BJ (cell line): ENCODE data around the gene GOT2. TPM values are rescaled to one million over a fixed set of nuclear protein-coding genes. Genes with fewer than 3 reads are reported as not detected.

Source experiments
- CTCF ChIA-PET: fragments of 350-600 bp; formaldehyde crosslinking; extraction: SDS; loops from one replicate; lab custom pipeline; 2021; ENCODE audit warnings: antibody characterized with exemption, inconsistent platforms; lab: Yijun Ruan, JAX
- POLR2A ChIA-PET: fragments of 300-600 bp; sonication (Branson Sonifier 250); formaldehyde crosslinking; extraction: SDS; loops from one replicate; lab custom pipeline; 2021; ENCODE audit warnings: antibody characterized with exemption; lab: Charles Lee
- DNase-seq: peaks from one replicate; pipeline ENCODE4 v3.0.0-alpha.2; 2011; ENCODE audit warnings: low read depth
- H3K27me3 ChIP-seq: 2 replicates; pipeline ENCODE4 v1.6.0; 2011; ENCODE audit warnings: low read length; ENCODE audit not compliant: control insufficient read depth, insufficient read depth
- H3K36me3 ChIP-seq: 2 replicates; pipeline ENCODE4 v1.5.1; 2011; ENCODE audit warnings: low read length; ENCODE audit not compliant: control insufficient read depth, insufficient read depth
- H3K4me3 ChIP-seq: 2 replicates; pipeline ENCODE4 v1.5.1; 2011; ENCODE audit warnings: low read depth, mild to moderate bottlenecking, control low read depth, low read length
- CTCF ChIP-seq: IDR thresholded peaks from 2 replicates; pipeline ENCODE4 v1.5.1; 2011; ENCODE audit warnings: low read depth, mild to moderate bottlenecking, control low read depth, inconsistent platforms, low read length, moderate library complexity; ENCODE audit not compliant: insufficient read depth
- polyA plus RNA-seq: library from polyadenylated mRNA; depleted of rRNA; stranded (reverse); fragments of >200 nt; gene quantifications from 2 replicates; pipeline ENCODE4 v1.2.3, GENCODE V29; 2011

The GOT2 gene
- polyA plus RNA-seq, 1 experiment: 72.8 TPM

DNA sequence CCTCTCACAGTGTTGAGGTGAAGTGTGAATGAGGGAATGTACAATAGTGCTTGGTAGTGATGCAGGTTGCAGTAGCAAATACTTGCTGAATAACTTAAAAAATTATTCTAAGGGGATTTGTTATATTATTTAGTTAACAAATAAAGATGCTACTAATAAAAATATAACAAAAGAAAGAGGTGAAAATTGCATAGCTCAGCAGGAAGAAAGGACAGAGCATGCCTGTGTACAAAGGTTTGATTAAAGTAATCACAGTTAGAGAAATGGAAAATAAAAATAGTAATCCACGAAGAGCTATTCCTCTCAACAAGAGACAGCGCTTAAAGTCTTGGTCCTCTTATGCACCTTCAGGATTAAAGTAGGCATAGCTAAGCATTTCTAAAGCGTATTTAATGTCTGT is 11.0 kb downstream of the GOT2 start:
- ChIA-PET POLR2A (no interaction called here), CTCF (no interaction called here)
- Histone ChIP-seq H3K4me3 (no peak overlapping the region), H3K36me3 (peaks cover 10% of the 10 kb centered on the region; the same call in 1 of the 2 replicates), H3K27me3 (no peaks in the 10 kb centered on the region)
- TF ChIP-seq CTCF: no peak
- DNase-seq: no peak

- peaks cover 16% of the 10 kb centered on the region for H3K36me3 ChIP-seq
- no peak for TF ChIP-seq CTCF
- no peaks in the 10 kb centered on the region for H3K27me3 ChIP-seq
- no peak overlapping the region for H3K4me3 ChIP-seq
- POLR2A ChIA-PET: no interaction called here
- CTCF ChIA-PET: no interaction called here
- no peak for DNase-seq
These were observed 16.1 kb downstream of the GOT2 start for GRCh38 chr16:58717994-58718393.

GRCh38 chr16:58716468-58716867 is 17.6 kb downstream of the GOT2 start:
- peaks cover 14% of the 10 kb centered on the region for H3K36me3 ChIP-seq
- no peak for DNase-seq
- ChIA-PET CTCF (no interaction called here), POLR2A (no interaction called here)
- no peaks in the 10 kb centered on the region for H3K27me3 ChIP-seq
- H3K4me3 ChIP-seq: no peak overlapping the region
- no peak for TF ChIP-seq CTCF

DNA sequence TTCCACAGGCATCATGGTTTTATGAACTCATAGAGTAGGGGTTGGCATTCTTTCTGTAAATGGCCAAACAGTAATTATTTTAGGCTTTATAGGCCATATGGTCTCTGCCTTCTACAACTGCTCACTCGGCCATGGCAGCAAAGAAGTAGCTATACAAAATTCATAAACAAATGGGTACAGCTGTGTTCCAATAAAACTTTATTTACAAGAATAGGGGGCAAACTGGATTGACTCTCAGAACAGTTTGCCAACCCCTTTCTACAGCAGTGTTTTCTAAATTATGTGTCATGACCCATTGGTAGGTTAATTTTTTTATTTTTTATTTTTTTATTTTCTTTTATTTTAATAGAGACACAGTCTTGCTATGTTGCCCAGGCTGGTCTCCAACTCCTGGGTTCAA is 20.4 kb downstream of the GOT2 start:
- Histone ChIP-seq H3K27me3 (no peaks in the 10 kb centered on the region), H3K36me3 (peaks cover 15% of the 10 kb centered on the region), H3K4me3 (no peak overlapping the region)
- ChIA-PET CTCF (no interaction called here), POLR2A (no interaction called here)
- DNase-seq: no peak
- TF ChIP-seq CTCF: no peak

DNA sequence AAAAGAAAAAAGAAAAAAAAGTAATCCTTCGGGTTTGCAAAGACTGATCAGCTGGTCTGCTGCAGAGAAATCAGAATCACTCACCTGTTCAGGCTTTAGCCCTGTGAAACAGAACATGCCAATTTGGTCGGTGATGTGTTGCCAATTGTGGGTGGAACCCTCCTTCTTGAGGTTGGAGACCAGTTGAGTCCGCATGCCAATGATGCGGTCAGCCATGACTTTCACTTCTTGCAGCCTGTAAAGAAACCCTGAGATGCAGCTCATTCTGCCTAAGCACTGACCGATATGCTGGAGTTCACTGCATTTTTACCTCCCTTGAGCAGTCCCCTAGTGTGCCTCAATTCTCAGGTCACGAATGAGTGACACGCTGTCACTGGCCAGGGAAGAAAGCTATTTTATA is 24.8 kb downstream of the GOT2 start:
- Histone ChIP-seq H3K4me3 (no peak overlapping the region), H3K27me3 (no peaks in the 10 kb centered on the region), H3K36me3 (peaks cover 8% of the 10 kb centered on the region)
- ChIA-PET CTCF (no interaction called here), POLR2A (no interaction called here)
- no peak for TF ChIP-seq CTCF
- no peak for DNase-seq
